Neuronal stem cell (in vitro differentiated cells): Measurements from ENCODE around the gene ATP11A.
A peak's percentile ranks its signal among the peaks of the same experiment; 100 is the strongest.

Experiments
- DNase-seq: peaks from one replicate; pipeline ENCODE4 v3.0.0-alpha.2; 2013; ENCODE audit warnings: low spot score
- H2AFZ ChIP-seq: one replicate; pipeline ENCODE4 v1.6.1; 2013; ENCODE audit warnings: mild to moderate bottlenecking, low read length, inconsistent platforms
- H2AK5ac ChIP-seq: 2 replicates; pipeline ENCODE4 v1.6.1; 2013; ENCODE audit warnings: low read depth, mild to moderate bottlenecking, inconsistent platforms, low read length, moderate library complexity, mixed read lengths
- H2BK120ac ChIP-seq: 2 replicates; pipeline ENCODE4 v1.6.1; 2013; ENCODE audit warnings: low read depth, mild to moderate bottlenecking, inconsistent platforms, low read length, moderate library complexity, mixed read lengths
- H2BK12ac ChIP-seq: one replicate; pipeline ENCODE4 v1.6.1; 2013; ENCODE audit warnings: low read length, inconsistent platforms
- H2BK15ac ChIP-seq: 2 replicates; pipeline ENCODE4 v1.6.1; 2013; ENCODE audit warnings: mild to moderate bottlenecking, low read length, inconsistent platforms, mixed read lengths
- H2BK5ac ChIP-seq: one replicate; pipeline ENCODE4 v1.6.1; 2013; ENCODE audit warnings: inconsistent platforms, mild to moderate bottlenecking, low read length, moderate library complexity
- H3K14ac ChIP-seq: one replicate; pipeline ENCODE4 v1.6.1; 2013; ENCODE audit warnings: low read length, inconsistent platforms
- H3K18ac ChIP-seq: 2 replicates; pipeline ENCODE4 v1.6.1; 2013; ENCODE audit warnings: low read length, inconsistent platforms
- H3K23ac ChIP-seq: 2 replicates; pipeline ENCODE4 v1.6.1; 2013; ENCODE audit warnings: low read depth, mild to moderate bottlenecking, mixed read lengths, low read length, inconsistent platforms; ENCODE audit not compliant: poor library complexity
- H3K27ac ChIP-seq: replicated peaks from 3 replicates; pipeline ENCODE4 v1.5.1; 2013; ENCODE audit warnings: low read length, inconsistent platforms
- H3K27me3 ChIP-seq, 3 experiments: 2 replicates each; pipeline ENCODE4 v1.6.1; 2013; ENCODE audit warnings: low read length in 3 of 3, mild to moderate bottlenecking in 2 of 3, inconsistent platforms in 1 of 3, low read depth in 1 of 3, mixed read lengths in 1 of 3, moderate library complexity in 1 of 3; ENCODE audit not compliant: control insufficient read depth in 3 of 3, insufficient read depth in 3 of 3
- H3K36me3 ChIP-seq, 2 donors: replicated peaks in 1 of 2; 2 replicates each; pipeline ENCODE4 v1.6.1; 2013; ENCODE audit warnings: low read length in 2 of 2; ENCODE audit not compliant: control insufficient read depth in 2 of 2, insufficient read depth in 2 of 2
- H3K4ac ChIP-seq: 2 replicates; pipeline ENCODE4 v1.6.1; 2013; ENCODE audit warnings: inconsistent platforms, mild to moderate bottlenecking, low read length, moderate library complexity
- H3K4me1 ChIP-seq, 2 donors: 1 replicate in 1 of 2; 2 replicates in 1 of 2; pipeline ENCODE4 v1.6.1; 2013; ENCODE audit warnings: low read length in 2 of 2, low read depth in 1 of 2; ENCODE audit not compliant: control insufficient read depth in 2 of 2, insufficient read depth in 1 of 2
- H3K4me2 ChIP-seq: one replicate; pipeline ENCODE4 v1.6.1; 2013; ENCODE audit warnings: mild to moderate bottlenecking, low read length, inconsistent platforms; ENCODE audit not compliant: insufficient read depth, poor library complexity, severe bottlenecking
- H3K4me3 ChIP-seq, 2 donors: 2 replicates each; pipeline ENCODE4 v1.5.1; 2013; ENCODE audit warnings: low read length in 2 of 2, mild to moderate bottlenecking in 2 of 2, inconsistent platforms in 1 of 2, moderate library complexity in 1 of 2
- H3K79me1 ChIP-seq: one replicate; pipeline ENCODE4 v1.6.1; 2013; ENCODE audit warnings: low read depth, mild to moderate bottlenecking, inconsistent platforms, low read length, moderate library complexity
- H3K9ac ChIP-seq: one replicate; pipeline ENCODE4 v1.6.1; 2013; ENCODE audit warnings: mild to moderate bottlenecking, low read depth, low read length, inconsistent platforms; ENCODE audit not compliant: poor library complexity
- H3K9me3 ChIP-seq, 2 donors: replicated peaks in 1 of 2; 2 replicates each; pipeline versions ENCODE3 to v1.6.1; 2013; ENCODE audit warnings: low read length in 2 of 2, mild to moderate bottlenecking in 2 of 2, inconsistent platforms in 1 of 2, low read depth in 1 of 2, mixed read lengths in 1 of 2, moderate library complexity in 1 of 2; ENCODE audit not compliant: control insufficient read depth in 2 of 2, insufficient read depth in 1 of 2
- H4K8ac ChIP-seq: one replicate; pipeline ENCODE4 v1.6.1; 2013; ENCODE audit warnings: low read depth, mild to moderate bottlenecking, inconsistent platforms, low read length, moderate library complexity
- H4K91ac ChIP-seq: one replicate; pipeline ENCODE4 v1.6.1; 2013; ENCODE audit warnings: low read length, low read depth, mild to moderate bottlenecking, inconsistent platforms; ENCODE audit not compliant: poor library complexity
- WGBS, 2 donors: extraction: QIAGEN DNeasy Blood & Tissue Kit; methylation state at CpG; one replicate each; pipeline ENCODE4 v1.1.7; 2013; ENCODE audit warnings: missing lambda C conversion rate in 2 of 2, mixed read lengths in 1 of 2; ENCODE audit not compliant: insufficient read length in 2 of 2, insufficient replicate concordance in 1 of 2; ENCODE audit errors: extremely low coverage in 2 of 2; 5-methylcytosine and 5-hydroxymethylcytosine counted together

ATP11A gene

DNA sequence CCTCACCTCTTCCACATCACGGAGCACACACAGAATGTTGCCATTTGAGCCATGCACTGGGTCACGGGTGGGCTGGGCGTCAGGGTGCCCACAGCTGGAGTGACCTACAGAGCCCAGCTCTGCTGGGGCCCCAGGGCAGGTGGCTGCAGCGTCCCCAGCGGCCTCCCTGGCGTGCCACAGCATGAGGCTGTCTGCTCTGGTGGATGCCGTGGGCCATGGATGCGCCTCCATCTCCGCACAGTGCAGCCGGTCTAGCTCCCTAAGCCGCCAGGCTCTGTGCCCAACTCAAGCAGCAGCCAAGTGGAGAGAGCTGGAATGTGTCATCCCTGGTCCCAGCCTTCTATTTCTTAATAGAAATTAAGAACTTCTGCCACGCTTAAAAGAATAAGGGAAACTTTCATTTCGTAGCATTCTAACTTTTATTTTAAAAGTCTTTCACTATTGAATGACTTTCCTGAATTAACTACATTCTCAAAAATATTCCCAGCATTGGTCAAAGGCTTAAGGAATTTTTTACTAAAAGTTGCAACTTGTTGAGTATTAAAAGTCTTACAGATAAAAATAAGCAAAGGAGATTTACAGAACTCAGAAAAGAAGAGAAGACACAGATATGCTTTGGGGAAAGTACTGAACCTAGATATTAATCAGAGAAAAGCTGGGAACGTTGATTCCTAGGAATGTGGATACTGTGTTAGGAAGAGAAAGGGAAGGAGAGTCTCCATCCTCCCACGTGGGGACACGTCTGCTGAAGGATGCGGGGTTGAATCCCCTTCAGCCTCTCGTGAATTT, 59.3 kb downstream of the ATP11A start:
- no peak overlapping the region for H4K8ac ChIP-seq
- H3K18ac ChIP-seq, result peak overlapping the region; percentile 44
- H3K4me3 ChIP-seq, result peak overlapping the region in 1 of 2 donors; percentile 30
- no peak overlapping the region for H3K4ac ChIP-seq
- H2BK5ac ChIP-seq, result no peak overlapping the region
- H3K27me3 ChIP-seq, result no peaks in the 10 kb centered on the region
- H2AK5ac ChIP-seq, result peak overlapping the region; percentile 25
- H4K91ac ChIP-seq, result no peak overlapping the region
- peak overlapping the region; percentile 56 for H3K9ac ChIP-seq
- no peak overlapping the region for H2BK15ac ChIP-seq
- no peak overlapping the region for H3K4me2 ChIP-seq
- peak overlapping the region; percentile 98 for H3K23ac ChIP-seq
- DNase-seq, result no peak
- no peak overlapping the region for H2BK120ac ChIP-seq
- no peaks in the 10 kb centered on the region for H3K36me3 ChIP-seq
- H2AFZ ChIP-seq, result no peak overlapping the region
- H2BK12ac ChIP-seq, result peak overlapping the region; percentile 30
- no peaks in the 10 kb centered on the region for H3K9me3 ChIP-seq
- H3K4me1 ChIP-seq, result peaks cover 0 to 11% of the 10 kb centered on the region in 2 donors
- no peak overlapping the region for H3K14ac ChIP-seq
- H3K27ac ChIP-seq, result no peak overlapping the region
- peaks cover 12% of the 10 kb centered on the region for H3K79me1 ChIP-seq
- WGBS, 2 donors, result no CpG with 5 or more reads among the region's 18 CpGs

DNA sequence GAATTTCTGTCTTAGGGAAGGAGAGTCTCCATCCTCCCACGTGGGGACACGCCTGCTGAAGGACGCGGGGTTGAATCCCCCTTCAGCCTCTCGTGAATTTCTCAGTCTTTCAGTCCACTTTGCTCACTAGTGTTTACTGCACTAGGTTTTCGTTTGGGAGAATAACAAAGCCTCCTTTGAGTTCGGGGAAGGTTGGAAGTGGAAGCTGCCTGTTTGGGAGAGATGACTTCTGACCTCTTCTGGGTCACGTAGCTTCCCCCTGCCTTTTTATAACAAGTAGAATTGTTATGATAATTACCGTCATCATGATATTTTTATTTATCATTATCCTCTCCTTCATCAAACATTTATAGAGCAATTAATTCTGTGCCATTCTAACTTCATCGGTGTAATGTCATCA, 60.7 kb downstream of the ATP11A start:
- no peak overlapping the region for H2AK5ac ChIP-seq
- H3K27ac ChIP-seq, result no peak overlapping the region
- no peak overlapping the region for H3K4me2 ChIP-seq
- no peak overlapping the region for H2BK5ac ChIP-seq
- H3K27me3 ChIP-seq, result no peaks in the 10 kb centered on the region
- H2BK120ac ChIP-seq, result no peak overlapping the region
- peaks cover 13% of the 10 kb centered on the region for H3K79me1 ChIP-seq
- H2BK15ac ChIP-seq, result no peak overlapping the region
- no peak overlapping the region for H2BK12ac ChIP-seq
- H3K9ac ChIP-seq, result no peak overlapping the region
- H3K23ac ChIP-seq, result no peak overlapping the region
- H3K18ac ChIP-seq, result no peak overlapping the region
- no peaks in the 10 kb centered on the region for H3K9me3 ChIP-seq
- H3K4me1 ChIP-seq, result peaks cover 0 to 9% of the 10 kb centered on the region in 2 donors
- no peak overlapping the region for H4K8ac ChIP-seq
- H4K91ac ChIP-seq, result no peak overlapping the region
- no peak overlapping the region for H3K14ac ChIP-seq
- no CpG with 5 or more reads among the region's 10 CpGs for WGBS, 2 donors
- H2AFZ ChIP-seq, result no peak overlapping the region
- H3K36me3 ChIP-seq, result no peaks in the 10 kb centered on the region
- no peak for DNase-seq
- no peak overlapping the region for H3K4ac ChIP-seq
- H3K4me3 ChIP-seq, result no peak overlapping the region

DNA sequence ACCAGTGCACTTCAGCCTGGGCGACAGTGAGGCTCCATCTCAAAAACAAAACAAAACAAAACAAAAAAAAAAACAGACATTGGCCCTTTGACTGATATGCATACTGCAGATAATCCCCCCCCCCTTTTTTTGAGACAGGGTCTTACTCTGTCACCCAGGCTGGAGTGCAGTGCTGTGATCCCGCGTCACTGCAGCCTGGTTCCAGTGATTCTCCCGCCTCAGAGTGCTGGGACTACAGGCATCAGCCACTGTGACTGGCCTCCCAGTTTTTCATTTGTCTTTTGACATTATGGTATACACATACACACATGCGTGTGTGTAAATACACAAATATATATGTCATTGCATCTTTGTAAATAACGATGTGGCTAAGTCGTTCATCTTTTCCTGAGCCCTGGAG, 61.8 kb downstream of the ATP11A start:
- Histone ChIP-seq H2BK12ac (no peak overlapping the region), H4K8ac (no peak overlapping the region)

GRCh38 chr13:112752211-112752610, 62.4 kb downstream of the ATP11A start:
- H3K4me1 ChIP-seq, result peaks cover 2 to 18% of the 10 kb centered on the region in 2 donors

More for the DNA sequence above, 61.8 kb downstream of the ATP11A start:
- Histone ChIP-seq H3K9ac (no peak overlapping the region), H3K14ac (no peak overlapping the region), H3K18ac (no peak overlapping the region), H3K36me3 (no peaks in the 10 kb centered on the region), H2BK5ac (no peak overlapping the region), H3K79me1 (peaks cover 11% of the 10 kb centered on the region), H2AK5ac (no peak overlapping the region), H2AFZ (no peak overlapping the region), H3K4ac (no peak overlapping the region), H3K4me3 (no peak overlapping the region), H3K9me3 (no peaks in the 10 kb centered on the region), H3K4me1 (peaks cover 0 to 14% of the 10 kb centered on the region in 2 donors), H4K91ac (no peak overlapping the region), H2BK15ac (no peak overlapping the region), H2BK120ac (no peak overlapping the region), H3K4me2 (no peak overlapping the region), H3K27ac (no peak overlapping the region), H3K23ac (no peak overlapping the region), H3K27me3 (no peaks in the 10 kb centered on the region)
- no CpG with 5 or more reads among the region's 7 CpGs for WGBS, 2 donors
- no peak for DNase-seq

More at GRCh38 chr13:112752211-112752610, 62.4 kb downstream of the ATP11A start:
- H2BK5ac ChIP-seq, result no peak overlapping the region
- H3K4me3 ChIP-seq, result no peak overlapping the region
- no peak overlapping the region for H2AFZ ChIP-seq
- no peak overlapping the region for H3K4ac ChIP-seq
- no peak overlapping the region for H2BK12ac ChIP-seq
- H3K18ac ChIP-seq, result peak overlapping the region; percentile 27
- DNase-seq, result no peak
- H3K14ac ChIP-seq, result no peak overlapping the region
- peak overlapping the region; percentile 32 for H3K23ac ChIP-seq
- H3K79me1 ChIP-seq, result peaks cover 11% of the 10 kb centered on the region
- H3K9me3 ChIP-seq, result no peaks in the 10 kb centered on the region
- H2BK120ac ChIP-seq, result no peak overlapping the region
- no CpG with 5 or more reads among the region's 20 CpGs for WGBS, 2 donors
- H4K8ac ChIP-seq, result no peak overlapping the region
- H3K27ac ChIP-seq, result no peak overlapping the region
- peak overlapping the region; percentile 26 for H2AK5ac ChIP-seq
- H3K36me3 ChIP-seq, result no peaks in the 10 kb centered on the region
- no peaks in the 10 kb centered on the region for H3K27me3 ChIP-seq
- no peak overlapping the region for H3K4me2 ChIP-seq
- no peak overlapping the region for H4K91ac ChIP-seq
- H3K9ac ChIP-seq, result no peak overlapping the region
- H2BK15ac ChIP-seq, result no peak overlapping the region
